ENCODE results near the gene ZNF598.
A peak's percentile ranks its signal among the peaks of the same experiment; 100 is the strongest.

Gene ZNF598

GRCh38 chr16:2022723-2023091 is 13.1 kb upstream of the ZNF598 start:
- DNase-seq (ENCODE audit: low read depth in 2 of 2), result peak in 1 of 2 donors; percentile 68
- no peak for TF ChIP-seq CTCF (IDR thresholded peaks at IDR 0.05; ENCODE audit: low read depth, low read length)
- H3K4me3 ChIP-seq (replicated peaks in 1 of 2; ENCODE audit: low read depth in 2 of 2, low read length in 2 of 2), result peak overlapping the region; percentile 21 to 36

DNA sequence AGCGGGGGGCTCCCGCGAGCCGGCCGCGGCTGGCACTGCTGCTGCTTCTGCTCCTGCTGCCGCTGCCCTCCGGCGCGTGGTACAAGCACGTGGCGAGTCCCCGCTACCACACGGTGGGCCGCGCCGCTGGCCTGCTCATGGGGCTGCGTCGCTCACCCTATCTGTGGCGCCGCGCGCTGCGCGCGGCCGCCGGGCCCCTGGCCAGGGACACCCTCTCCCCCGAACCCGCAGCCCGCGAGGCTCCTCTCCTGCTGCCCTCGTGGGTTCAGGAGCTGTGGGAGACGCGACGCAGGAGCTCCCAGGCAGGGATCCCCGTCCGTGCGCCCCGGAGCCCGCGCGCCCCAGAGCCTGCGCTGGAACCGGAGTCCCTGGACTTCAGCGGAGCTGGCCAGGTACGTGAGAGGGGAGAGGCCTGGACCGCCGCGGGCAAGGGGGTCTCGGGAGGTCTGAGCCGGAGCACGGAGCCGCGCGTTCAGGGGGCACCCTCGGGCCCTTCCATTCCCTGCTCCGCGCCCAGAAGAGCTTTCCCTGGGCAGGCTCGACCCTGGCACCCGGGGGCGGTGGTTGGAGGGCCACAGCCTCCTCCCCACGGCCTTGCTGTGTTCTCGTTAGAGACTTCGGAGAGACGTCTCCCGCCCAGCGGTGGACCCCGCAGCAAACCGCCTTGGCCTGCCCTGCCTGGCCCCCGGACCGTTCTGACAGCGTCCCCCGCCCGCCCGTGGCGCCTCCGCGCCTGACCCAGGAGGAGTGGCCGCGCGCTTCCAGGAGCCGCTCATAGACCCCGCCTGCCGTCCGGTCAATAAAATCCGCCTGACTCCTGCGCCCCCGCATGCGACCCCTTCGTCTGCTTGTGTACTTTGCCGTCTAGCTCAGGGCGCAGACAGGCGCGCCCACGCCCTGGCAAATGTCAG is 10.6 kb upstream of the ZNF598 start:
- TF ChIP-seq CTCF (IDR thresholded peaks at IDR 0.05; ENCODE audit: low read depth, low read length), result no peak
- no peak overlapping the region for H3K4me3 ChIP-seq (replicated peaks in 1 of 2; ENCODE audit: low read depth in 2 of 2, low read length in 2 of 2)
- peak in 1 of 2 donors; percentile 9 for DNase-seq (ENCODE audit: low read depth in 2 of 2)

DNA sequence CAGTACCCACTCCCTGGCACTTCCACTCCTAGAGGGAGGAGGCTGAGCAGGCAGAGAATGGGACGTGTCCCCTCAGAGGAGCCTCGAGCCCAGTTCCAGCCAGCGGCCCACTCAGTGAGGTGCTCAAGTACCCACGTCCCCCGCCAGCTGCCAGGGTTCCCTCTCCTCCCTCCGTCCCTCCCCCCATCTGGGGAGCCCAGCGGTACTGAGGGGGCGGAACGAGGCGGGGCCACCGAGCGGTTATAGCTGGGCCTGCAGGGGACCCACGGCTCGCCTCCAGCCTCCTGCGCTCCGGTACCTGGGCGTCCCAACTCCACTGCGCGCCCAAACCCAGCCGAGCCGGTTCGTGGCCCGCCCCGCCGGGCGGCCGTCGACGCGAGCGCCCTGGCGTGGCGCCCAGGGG is 9.9 kb upstream of the ZNF598 start, which contains the start of gene NPW:
Gene NPW, plus strand, starts transcription at position 268 of the 403 bp plus-strand sequence.
- no peak for TF ChIP-seq CTCF (IDR thresholded peaks at IDR 0.05; ENCODE audit: low read depth, low read length)
- no peak for DNase-seq (ENCODE audit: low read depth in 2 of 2)
- no peak within 1 kb of the TSS for H3K4me3 ChIP-seq (replicated peaks in 1 of 2; ENCODE audit: low read depth in 2 of 2, low read length in 2 of 2)

- peak; percentile 47 for TF ChIP-seq CTCF (IDR thresholded peaks at IDR 0.05; ENCODE audit: low read depth, low read length)
- no peak for DNase-seq (ENCODE audit: low read depth in 2 of 2)
- no peak overlapping the region for H3K4me3 ChIP-seq (replicated peaks in 1 of 2; ENCODE audit: low read depth in 2 of 2, low read length in 2 of 2)
Observed at GRCh38 chr16:2016407-2016922, 6.8 kb upstream of the ZNF598 start.

DNA sequence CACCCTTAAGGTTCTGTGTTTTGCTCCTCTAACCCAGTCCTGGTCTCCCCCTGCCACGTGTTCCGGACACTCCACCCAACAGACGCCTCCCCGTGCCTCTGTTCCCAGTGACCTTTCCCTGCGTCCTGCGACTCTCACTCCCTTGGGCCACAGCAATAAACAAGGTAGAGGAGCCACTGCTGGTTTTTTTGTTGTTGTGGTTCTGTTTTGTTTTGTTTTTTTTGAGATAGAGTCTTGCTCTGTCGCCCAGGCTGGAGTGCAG is 6.3 kb upstream of the ZNF598 start:
- DNase-seq (ENCODE audit: low read depth in 2 of 2), result no peak
- no peak for TF ChIP-seq CTCF (IDR thresholded peaks at IDR 0.05; ENCODE audit: low read depth, low read length)
- no peak overlapping the region for H3K4me3 ChIP-seq (replicated peaks in 1 of 2; ENCODE audit: low read depth in 2 of 2, low read length in 2 of 2)

DNA sequence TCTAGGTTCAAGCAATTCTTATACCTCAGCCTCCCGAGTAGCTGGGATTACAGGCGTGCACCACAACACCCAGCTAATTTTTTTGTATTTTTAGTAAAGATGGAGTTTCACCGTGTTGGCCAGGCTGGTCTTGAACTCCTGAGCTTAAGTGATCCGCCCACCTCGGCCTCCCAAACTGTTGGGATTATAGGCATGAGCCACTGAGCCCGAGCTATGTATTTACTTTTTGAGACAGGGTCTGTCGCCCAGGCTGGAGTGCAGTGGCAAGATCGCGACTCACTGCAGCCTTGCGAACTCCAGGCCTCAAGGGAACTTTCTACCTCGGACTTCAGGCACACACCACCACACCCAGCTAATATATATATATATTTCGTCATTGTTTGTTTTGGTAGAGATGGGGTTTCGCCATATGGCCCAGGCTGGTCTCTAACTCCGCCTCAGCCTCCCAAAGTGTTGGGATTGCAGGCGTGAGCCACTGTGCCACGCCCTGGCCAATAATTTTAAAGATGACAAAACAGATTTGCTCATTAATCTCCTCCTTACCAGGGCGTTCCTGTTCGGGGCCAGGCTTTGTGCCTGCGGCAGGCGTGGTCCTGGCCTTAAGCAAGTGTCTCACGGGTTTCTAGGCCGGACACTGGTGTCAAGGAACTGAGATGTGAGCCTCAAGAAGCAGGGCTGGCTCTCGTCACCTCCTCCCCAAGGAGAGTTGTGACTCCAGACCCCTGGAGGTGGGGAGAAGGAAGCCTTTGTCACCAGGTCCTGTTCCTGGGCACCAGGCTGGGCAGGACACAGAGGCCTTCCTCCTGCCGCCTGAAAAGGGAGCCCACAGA is 5.7 kb upstream of the ZNF598 start:
- DNase-seq (ENCODE audit: low read depth in 2 of 2), result peak in 1 of 2 donors; percentile 70
- H3K4me3 ChIP-seq (replicated peaks in 1 of 2; ENCODE audit: low read depth in 2 of 2, low read length in 2 of 2), result no peak overlapping the region
- no peak for TF ChIP-seq CTCF (IDR thresholded peaks at IDR 0.05; ENCODE audit: low read depth, low read length)
